DMS53 treated with DMSO at 0.1 percent for 48 hours (cell line): ENCODE results near the gene NLGN3.

Source experiments
- DNase-seq: peaks from one replicate; lab custom pipeline; 2025; ENCODE audit not compliant: unreplicated experiment; lab: John Stamatoyannopoulos, UW

NLGN3 gene

DNA sequence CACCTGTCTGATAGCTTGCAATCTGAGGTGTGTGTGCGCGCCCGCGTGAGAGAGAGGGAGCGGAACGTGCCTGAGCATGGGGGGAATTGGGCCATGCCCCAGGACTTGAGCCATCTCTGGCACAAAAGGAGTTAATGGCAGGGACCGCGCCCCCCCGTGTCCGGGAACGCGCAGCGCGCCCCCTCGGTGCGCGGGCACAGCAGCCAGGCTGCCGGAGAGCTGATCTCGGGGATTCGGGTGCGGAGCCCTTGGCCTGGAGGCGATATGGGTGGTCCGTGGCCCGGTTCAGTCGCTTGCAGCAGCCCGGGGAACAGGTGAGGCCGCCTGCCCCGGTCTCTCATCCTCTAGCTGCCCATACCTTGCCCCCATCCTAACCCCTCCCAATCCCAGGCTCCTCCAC, at the start of gene NLGN3:
Gene NLGN3 (plus strand): TSS at position 191 of the 400 bp plus-strand sequence. CDS start 2,909 bp downstream, outside the sequence.
- no peak for DNase-seq

DNA sequence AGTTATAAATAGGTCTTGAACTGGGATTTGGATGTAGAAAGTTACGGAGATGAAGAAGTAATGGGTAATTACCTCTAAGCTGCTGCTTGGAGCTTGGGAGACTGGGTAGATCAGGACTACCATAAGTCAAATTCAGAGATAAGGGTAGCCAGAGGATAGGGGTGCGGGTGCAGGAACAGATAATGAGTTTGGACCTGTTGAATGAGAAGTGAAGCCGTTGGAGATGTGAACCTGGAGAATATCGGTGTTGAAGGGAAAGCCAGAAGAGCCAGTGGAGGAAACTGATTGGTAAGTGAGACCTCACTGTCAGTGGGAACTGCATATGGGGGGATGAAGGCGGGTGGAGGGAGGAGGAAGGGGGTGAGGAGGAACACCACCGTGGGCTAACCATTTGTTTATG, 49.6 kb upstream of the NLGN3 start:
- DNase-seq: no peak

DNA sequence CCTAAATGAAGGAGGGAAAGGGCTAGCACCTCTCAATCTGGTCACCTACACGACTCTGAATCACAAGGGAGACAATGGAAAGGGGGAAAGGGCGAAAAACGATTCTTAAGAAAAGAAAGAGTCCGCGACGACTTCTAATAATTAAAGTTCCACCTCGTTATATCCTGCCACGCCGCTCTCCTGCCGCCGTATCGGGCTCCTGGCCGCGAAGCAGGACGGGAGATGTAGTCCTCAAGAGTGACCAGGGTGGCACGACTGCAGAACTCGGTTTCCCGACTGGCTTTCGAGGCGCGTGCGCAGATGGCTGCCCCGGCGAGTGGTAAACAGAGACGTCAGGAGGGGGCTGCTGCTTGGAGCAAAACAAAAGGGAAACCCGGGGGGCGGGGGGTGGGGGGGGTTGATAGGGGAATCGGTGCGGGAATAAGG, 49.1 kb upstream of the NLGN3 start, which contains the start of gene FOXO4:
Gene FOXO4 (plus strand): TSS at position 297 of the 426 bp plus-strand sequence. CDS start 678 bp downstream, outside the sequence.
- peak; percentile 65 for DNase-seq

DNA sequence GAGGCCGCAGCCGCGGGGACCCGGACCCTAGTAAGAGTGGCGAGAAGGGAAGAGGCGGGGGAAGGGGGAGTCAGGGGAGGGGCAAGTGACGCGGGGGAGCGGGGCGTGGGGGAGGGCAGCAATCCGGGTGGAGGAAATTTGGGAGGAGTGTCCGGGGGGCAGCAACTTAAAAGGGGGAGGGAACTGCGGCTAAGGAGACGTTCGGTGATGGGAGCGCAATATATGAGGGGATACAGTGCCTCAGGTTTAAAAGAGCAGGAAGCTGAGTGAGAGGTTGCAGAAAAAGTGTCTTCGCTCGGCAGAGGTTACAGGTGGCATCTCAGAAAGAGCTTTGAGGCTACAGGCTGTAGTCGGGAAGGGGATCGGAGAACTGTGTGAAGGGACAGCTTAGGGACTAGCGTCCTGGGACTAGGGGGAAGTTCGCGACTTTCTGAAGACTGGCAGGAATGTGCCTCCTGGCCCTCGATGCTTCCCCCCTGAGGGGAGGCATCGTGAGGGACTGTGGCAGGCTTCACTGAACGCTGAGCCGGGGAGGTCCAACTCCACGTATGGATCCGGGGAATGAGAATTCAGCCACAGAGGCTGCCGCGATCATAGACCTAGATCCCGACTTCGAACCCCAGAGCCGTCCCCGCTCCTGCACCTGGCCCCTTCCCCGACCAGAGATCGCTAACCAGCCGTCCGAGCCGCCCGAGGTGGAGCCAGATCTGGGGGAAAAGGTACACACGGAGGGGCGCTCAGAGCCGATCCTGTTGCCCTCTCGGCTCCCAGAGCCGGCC, 48.5 kb upstream of the NLGN3 start:
- DNase-seq: peak; percentile 10

- DNase-seq: no peak
Measured at GRCh38 chrX:71096760-71097032, 47.9 kb upstream of the NLGN3 start.

DNA sequence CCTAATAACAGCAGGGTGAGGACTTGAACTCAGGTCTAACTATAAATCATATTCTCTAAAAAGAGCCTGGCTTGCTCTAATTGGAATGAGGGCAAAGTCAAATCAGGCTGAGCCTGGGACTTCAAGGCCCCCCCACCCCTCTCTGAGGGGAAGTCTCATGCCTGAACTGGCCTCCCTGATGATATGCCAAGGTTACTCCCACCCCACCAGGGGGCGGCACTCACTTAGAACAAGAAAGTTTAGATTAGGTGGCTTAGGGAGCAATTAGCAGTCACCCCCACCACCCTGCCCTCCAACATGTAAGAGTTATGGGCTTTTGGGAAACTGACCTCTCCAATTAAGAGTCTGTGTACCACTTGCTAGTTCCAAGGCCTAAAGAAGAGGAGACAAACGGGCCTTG, 46.3 kb upstream of the NLGN3 start:
- DNase-seq: peak; percentile 2

GRCh38 chrX:71098951-71099506, 45.6 kb upstream of the NLGN3 start:
- no peak for DNase-seq

- no peak for DNase-seq
Measured at GRCh38 chrX:71099736-71100135, 44.9 kb upstream of the NLGN3 start.

GRCh38 chrX:71100581-71101505, 43.8 kb upstream of the NLGN3 start:
- no peak for DNase-seq

GRCh38 chrX:71102292-71102691, 42.3 kb upstream of the NLGN3 start:
- no peak for DNase-seq

DNA sequence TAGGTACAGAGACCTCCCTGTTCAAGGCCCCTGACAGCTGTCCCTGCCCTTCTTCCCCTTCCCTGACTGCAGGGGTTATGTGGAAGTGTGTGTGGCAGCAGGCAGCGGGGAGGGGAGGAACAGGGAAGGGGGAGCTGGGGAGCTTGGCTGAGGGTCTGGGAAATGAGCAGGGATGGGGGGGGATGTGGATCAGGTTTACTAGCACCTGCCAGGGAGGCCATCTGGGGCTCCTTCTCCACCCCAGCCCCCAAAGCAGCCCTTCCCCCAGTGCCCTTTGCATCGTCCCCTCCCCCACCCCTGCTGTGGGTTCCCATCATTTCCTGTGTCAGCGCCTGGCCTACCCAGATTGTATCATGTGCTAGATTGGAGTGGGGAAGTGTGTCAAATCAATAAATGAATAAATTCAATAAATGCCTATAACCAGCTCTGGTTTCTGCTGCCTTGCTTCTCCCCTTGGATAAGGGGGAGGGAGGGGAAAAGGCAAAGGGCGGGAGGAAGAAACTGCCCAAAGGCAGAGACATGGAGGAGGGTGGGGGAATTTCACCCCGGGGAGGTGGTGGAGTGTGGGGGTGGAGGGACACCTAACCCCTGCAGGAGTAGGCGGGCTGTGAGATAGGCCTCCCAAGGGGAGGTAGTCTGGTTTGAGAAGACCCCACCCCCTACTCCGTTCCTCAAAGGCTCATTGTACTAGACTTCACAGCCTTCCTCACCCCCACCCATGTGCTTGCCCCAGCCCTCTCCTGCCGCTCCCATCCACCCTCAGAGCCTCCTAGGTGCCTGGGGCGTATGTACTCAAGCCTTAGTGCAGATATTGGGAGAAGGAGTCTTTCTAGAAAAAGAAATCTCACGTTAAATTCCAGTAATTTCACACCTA, 41.3 kb upstream of the NLGN3 start:
- no peak for DNase-seq

DNA sequence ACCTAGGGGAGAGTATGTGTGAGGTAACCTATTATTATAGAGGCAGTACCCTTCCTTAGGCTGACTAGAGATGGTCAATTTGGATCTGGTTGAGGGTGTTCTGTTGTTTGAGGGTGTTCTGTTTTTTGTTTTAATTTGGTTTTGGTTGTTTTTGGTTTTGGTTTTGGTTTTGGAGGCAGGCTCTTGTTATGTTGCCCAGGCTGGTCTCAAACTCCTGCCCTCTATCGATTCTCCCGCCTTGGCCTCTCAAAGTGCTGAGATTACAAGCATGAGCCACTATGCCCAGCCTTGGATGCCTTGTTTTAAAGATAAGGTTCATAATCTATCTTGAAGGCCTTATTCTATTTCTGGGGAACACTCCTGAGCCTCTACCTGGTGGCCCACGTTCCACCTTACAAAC, 39.0 kb upstream of the NLGN3 start:
- no peak for DNase-seq

- DNase-seq: no peak
Measured at GRCh38 chrX:71106427-71106826, 38.2 kb upstream of the NLGN3 start, which contains the start of gene CXorf65. CXorf65 (minus strand) TSS chrX:71106740; CDS start chrX:71106556, 184 bp downstream.

GRCh38 chrX:71107245-71107644, 37.4 kb upstream of the NLGN3 start:
- no peak for DNase-seq

DNA sequence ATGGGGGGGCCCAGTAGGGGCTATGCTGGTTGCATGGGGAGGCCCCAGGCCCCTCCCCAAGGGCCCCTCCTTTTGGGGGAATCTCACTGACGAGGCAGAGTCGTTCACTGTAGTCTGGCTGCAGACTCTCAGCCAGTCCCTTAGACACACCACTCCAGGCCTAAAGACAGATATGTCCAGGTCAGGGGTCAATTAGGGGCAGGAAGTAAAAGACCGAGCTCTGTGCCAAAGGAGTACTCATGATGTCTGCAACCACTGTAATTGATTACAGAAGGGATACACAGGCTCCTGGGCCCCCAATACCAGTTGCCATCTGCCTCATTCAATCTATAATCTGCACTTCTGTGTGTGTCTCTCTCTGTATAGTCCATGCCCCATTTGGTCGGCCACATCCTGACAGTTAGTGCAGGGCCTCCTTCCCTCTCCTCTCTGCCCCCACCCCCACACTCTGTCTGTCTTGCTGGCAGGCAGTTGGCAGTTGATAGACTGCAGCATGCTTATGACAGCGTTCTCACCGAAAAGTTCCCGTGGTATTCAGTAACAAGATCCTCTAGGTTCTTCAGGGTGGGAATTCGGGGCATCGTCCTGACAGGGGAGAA, 36.8 kb upstream of the NLGN3 start:
- no peak for DNase-seq

DNA sequence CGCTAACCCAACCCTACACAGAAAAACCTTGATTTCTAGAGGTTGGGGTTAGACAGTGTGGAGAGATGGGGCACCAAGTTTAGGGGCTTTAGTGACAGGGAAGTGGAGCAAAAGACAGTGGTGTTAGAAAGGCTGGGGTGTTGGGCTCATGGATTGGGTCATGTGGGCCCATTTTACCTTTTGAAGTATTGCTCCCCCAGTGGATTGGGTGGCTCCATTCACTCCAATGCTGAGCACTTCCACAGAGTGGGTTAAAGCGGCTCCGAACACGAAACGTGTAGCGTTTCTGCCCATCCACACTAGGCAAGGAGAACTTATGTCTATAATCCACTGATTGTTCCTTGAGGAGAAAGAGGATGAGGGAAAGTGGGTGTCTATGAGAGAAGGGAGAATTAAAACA, 35.6 kb upstream of the NLGN3 start:
- DNase-seq: no peak

- DNase-seq: no peak
Measured at GRCh38 chrX:71111141-71111843, 33.3 kb upstream of the NLGN3 start, which contains the start of gene IL2RG. IL2RG (minus strand) TSS chrX:71111577; CDS start chrX:71111539, 38 bp downstream.

GRCh38 chrX:71111921-71112431, 32.7 kb upstream of the NLGN3 start:
- DNase-seq: no peak

- DNase-seq: no peak
Measured at GRCh38 chrX:71117358-71117757, 27.3 kb upstream of the NLGN3 start.
